Chondrocyte (in vitro differentiated cells): ENCODE results near the gene NMNAT2. TPM values are rescaled to one million over a fixed set of nuclear protein-coding genes. Genes with fewer than 3 reads are reported as not detected.
A peak's percentile ranks its signal among the peaks of the same experiment; 100 is the strongest.

Experiments used
- DNase-seq: peaks from one replicate; pipeline ENCODE4 v3.0.0; 2021; ENCODE audit warnings: mixed read lengths, low spot score
- H3K27ac Mint-ChIP-seq: one replicate; pipeline ENCODE4 v1.8.0; 2021; ENCODE audit warnings: mild to moderate bottlenecking, moderate library complexity, mixed read lengths; ENCODE audit not compliant: unreplicated experiment
- H3K27me3 Mint-ChIP-seq: 2 replicates; pipeline ENCODE4 v1.8.0; 2021; ENCODE audit warnings: low read depth, mixed read lengths
- H3K36me3 Mint-ChIP-seq: 2 replicates; pipeline ENCODE4 v1.8.0; 2021; ENCODE audit warnings: low read depth, mixed read lengths
- H3K4me1 Mint-ChIP-seq: 2 replicates; pipeline ENCODE4 v1.8.0; 2021; ENCODE audit warnings: low read depth, mild to moderate bottlenecking, mixed read lengths
- H3K4me3 Mint-ChIP-seq: one replicate; pipeline ENCODE4 v1.8.0; 2021; ENCODE audit warnings: mild to moderate bottlenecking, moderate library complexity, mixed read lengths; ENCODE audit not compliant: unreplicated experiment
- H3K9me3 Mint-ChIP-seq: 2 replicates; pipeline ENCODE4 v1.8.0; 2021; ENCODE audit warnings: low read depth, mixed read lengths
- total RNA-seq: library from RNA; stranded (reverse); gene quantifications from 3 replicates; pipeline ENCODE4 v1.2.1, GENCODE V29; 2021
- TF ChIP-seq, protein P1 (sequence below): fragments of 200-600 bp; sonication (generic); IDR thresholded peaks from 2 replicates; pipeline ENCODE4 v1.5.0; 2021; ENCODE audit warnings: antibody characterized with exemption, mild to moderate bottlenecking, moderate library complexity

Gene NMNAT2
- total RNA-seq, 1 donor from 2014 or later: 5.5 TPM

DNA sequence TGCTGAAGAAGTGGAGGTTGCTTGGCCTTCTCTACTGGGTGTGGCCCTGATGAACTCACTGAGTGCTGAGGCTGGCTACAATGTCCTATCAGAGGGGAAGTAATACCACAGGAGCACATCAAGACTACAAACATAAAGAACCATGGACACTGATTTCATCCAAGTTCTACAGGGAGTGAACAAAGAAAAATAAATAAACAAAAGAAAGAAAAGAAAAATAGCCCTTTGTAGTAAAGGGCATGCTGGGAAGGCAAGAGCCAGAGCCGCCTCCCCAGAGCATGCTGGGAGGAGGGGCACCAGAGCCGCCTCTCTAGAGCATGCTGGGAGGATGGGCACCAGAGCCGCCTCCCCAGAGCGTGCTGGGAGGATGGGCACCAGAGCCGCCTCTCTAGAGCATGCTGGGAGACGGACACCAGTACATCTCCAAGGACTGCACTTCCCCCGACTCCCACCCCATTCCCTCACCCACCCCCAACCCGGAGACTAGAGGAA lies 166.2 kb downstream of the NMNAT2 start:
- Mint-ChIP-seq H3K36me3 (peaks cover 8% of the 10 kb centered on the region), H3K4me1 (peaks cover 15% of the 10 kb centered on the region), H3K27me3 (no peaks in the 10 kb centered on the region), H3K9me3 (peaks cover 22% of the 10 kb centered on the region), H3K4me3 (no peak overlapping the region), H3K27ac (no peak overlapping the region)
- no peak for DNase-seq
- TF ChIP-seq, protein P1, sequence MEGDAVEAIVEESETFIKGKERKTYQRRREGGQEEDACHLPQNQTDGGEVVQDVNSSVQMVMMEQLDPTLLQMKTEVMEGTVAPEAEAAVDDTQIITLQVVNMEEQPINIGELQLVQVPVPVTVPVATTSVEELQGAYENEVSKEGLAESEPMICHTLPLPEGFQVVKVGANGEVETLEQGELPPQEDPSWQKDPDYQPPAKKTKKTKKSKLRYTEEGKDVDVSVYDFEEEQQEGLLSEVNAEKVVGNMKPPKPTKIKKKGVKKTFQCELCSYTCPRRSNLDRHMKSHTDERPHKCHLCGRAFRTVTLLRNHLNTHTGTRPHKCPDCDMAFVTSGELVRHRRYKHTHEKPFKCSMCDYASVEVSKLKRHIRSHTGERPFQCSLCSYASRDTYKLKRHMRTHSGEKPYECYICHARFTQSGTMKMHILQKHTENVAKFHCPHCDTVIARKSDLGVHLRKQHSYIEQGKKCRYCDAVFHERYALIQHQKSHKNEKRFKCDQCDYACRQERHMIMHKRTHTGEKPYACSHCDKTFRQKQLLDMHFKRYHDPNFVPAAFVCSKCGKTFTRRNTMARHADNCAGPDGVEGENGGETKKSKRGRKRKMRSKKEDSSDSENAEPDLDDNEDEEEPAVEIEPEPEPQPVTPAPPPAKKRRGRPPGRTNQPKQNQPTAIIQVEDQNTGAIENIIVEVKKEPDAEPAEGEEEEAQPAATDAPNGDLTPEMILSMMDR: no peak

DNA sequence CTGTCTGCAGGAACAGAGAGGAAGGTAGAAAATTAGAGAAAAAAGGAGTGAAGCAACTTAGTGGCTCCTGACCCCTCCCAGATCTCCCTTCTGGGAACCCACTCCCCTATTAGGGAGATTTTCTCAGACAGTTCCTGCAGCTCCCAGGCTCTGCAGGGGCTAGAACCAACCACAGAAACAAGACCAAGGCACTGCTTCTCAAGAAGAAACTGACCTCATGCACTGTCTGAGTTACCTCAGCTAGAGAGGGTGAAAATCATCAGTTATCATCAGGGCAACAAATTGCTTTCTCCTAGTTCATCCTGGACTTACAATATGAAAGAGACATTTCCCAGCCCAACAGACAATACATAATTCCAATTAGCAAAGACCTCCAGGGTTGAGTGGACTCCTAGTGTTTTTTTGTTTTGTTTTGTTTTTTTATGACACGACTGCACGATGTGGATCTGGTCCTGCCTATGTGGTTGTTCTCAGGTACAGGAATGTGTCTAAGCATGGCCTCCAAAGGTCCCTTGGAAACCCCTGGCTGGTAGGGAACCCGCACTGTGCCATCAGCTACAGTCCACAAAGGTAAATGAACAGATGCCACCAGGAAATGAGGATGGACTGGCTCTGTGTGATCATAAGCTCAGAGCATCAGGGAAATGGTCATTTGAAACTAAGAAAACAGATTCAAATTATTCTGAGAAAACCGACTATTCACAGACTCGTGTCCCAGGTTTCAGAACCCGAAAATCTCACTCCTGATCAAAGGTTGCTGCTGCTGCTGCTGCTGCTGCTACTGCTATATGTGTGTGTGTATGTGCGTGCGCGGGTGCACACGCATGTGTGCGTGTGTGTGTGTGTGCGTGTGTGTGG lies 166.8 kb downstream of the NMNAT2 start:
- TF ChIP-seq, protein P1: no peak
- peaks cover 22% of the 10 kb centered on the region for H3K9me3 Mint-ChIP-seq
- peaks cover 19% of the 10 kb centered on the region for H3K4me1 Mint-ChIP-seq
- H3K27me3 Mint-ChIP-seq: no peaks in the 10 kb centered on the region
- peaks cover 8% of the 10 kb centered on the region for H3K36me3 Mint-ChIP-seq
- no peak for DNase-seq
- H3K27ac Mint-ChIP-seq: no peak overlapping the region
- no peak overlapping the region for H3K4me3 Mint-ChIP-seq

DNA sequence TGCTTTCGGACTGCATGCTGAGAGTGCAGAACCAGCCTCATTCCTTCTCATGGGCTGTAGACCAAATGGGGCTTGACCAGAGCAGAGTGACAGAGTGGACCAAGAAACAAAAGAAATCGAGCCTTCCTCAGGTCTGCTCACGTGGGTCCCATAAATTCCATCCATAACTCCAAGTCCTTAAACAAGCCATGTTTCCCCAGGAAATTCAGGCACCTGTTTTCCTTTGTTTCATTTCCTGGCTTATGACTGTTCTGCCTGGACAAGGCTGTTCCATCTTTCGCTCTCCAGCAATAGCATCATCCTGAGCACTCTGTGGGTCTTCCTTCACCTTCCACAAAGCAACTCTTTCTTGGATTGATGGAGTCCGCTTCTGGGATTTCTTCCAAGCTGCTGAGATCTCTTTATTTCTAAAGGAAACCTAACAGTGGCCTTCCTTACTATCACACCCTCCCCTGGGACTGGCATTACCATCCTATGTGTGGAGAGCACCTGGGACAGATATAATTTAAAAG lies 168.2 kb downstream of the NMNAT2 start:
- H3K4me1 Mint-ChIP-seq: peaks cover 25% of the 10 kb centered on the region
- DNase-seq: no peak
- H3K4me3 Mint-ChIP-seq: no peak overlapping the region
- H3K27ac Mint-ChIP-seq: no peak overlapping the region
- peaks cover 8% of the 10 kb centered on the region for H3K36me3 Mint-ChIP-seq
- H3K9me3 Mint-ChIP-seq: peaks cover 18% of the 10 kb centered on the region
- TF ChIP-seq, protein P1: no peak
- H3K27me3 Mint-ChIP-seq: no peaks in the 10 kb centered on the region

DNA sequence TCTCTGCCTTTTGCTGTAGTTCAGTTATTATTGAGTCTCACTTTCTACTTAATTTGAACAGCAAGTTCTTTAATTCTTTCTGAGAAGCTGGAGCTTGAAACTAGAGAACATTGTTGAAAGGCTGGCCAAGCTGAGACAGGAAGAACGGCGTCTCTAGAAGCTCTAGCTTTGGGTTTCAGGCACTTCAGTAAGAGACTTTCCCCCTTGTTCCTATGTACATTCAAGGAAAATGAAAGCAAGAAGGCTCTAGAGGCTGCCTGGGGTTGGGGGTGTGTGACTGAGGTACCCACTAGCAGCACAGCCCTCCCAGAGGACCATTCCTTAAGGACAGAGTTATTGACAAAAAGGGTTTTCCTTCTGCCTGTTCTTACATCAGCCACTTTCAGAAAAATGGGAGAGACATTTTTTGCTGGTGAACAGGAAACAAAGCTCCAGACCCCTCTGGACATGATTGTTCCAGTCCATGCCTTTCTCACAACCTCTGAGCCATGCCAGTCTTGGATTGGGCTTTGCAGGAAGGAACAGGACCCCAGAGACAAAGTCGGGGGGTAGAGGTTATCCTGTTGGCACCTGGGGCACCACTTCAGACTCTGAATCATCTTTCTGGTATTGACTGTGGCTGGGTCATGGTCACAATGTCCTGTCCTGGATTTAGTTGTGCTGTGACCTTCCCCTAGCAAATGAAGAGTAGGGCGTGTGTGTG lies 169.0 kb downstream of the NMNAT2 start:
- Mint-ChIP-seq H3K4me3 (no peak overlapping the region), H3K4me1 (peaks cover 34% of the 10 kb centered on the region), H3K27ac (peak overlapping the region; percentile 61), H3K36me3 (peaks cover 7% of the 10 kb centered on the region), H3K9me3 (peaks cover 12% of the 10 kb centered on the region), H3K27me3 (no peaks in the 10 kb centered on the region)
- no peak for DNase-seq
- TF ChIP-seq, protein P1: no peak

DNA sequence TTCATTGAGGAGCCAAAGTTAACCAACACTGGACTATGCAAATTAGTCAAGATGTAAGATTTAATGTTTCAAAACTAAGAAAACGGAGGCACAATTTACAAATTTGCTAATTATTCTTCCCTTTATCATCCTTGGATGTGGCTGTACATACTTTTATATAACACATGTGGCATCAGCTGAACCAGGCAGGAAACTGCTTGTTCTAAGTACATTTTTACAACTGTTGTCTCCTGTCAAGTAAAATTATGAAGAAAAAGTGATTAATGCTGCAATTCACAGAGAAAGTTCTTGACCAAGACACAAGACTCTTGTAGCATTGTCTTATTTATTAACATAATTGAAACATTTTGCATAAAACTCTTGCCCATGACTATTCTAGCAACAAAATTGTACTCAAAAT lies 170.2 kb downstream of the NMNAT2 start:
- TF ChIP-seq, protein P1: no peak
- Mint-ChIP-seq H3K36me3 (peaks cover 7% of the 10 kb centered on the region), H3K9me3 (peaks cover 12% of the 10 kb centered on the region), H3K27me3 (no peaks in the 10 kb centered on the region), H3K4me3 (no peak overlapping the region), H3K27ac (no peak overlapping the region), H3K4me1 (peaks cover 43% of the 10 kb centered on the region)
- DNase-seq: no peak
